Kidney (tissue), 14 donors: Measurements from ENCODE around the gene LIG3. TPM values are rescaled to one million over a fixed set of nuclear protein-coding genes. Genes with fewer than 3 reads are reported as not detected.
"Not testable (repeated sequence)": the region's sequence is repeated elsewhere in the genome, so short reads cannot be mapped to it uniquely, and the experiment has no call there.

Experiments
- DNase-seq, 5 donors: peaks; one replicate each; pipeline ENCODE4 v3.0.0-alpha.2; 2013 to 2020
- FAIRE-seq: peaks from 2 replicates; lab custom pipeline; 2012; peaks lifted over from hg19 to GRCh38; lab: Jason Lieb, UNC
- H3K27ac ChIP-seq, 2 donors: one replicate each; pipeline ENCODE4 v1.7.0; 2013; ENCODE audit warnings: low read depth in 2 of 2, low read length in 2 of 2, inconsistent platforms in 1 of 2
- H3K27me3 ChIP-seq: one replicate; pipeline ENCODE4 v1.7.1; 2013; ENCODE audit warnings: low read length, inconsistent platforms; ENCODE audit not compliant: control insufficient read depth, insufficient read depth
- H3K36me3 ChIP-seq, 3 donors: one replicate each; pipeline versions ENCODE4 v1.7.0 to v1.7.1; 2013; ENCODE audit warnings: low read length in 3 of 3, control low read depth in 1 of 3, inconsistent platforms in 1 of 3; ENCODE audit not compliant: insufficient read depth in 3 of 3, control insufficient read depth in 2 of 3
- H3K4me1 ChIP-seq, 3 donors: one replicate each; pipeline versions ENCODE4 v1.7.0 to v1.7.1; 2013; ENCODE audit warnings: low read length in 3 of 3, inconsistent platforms in 1 of 3, low read depth in 1 of 3; ENCODE audit not compliant: control insufficient read depth in 2 of 3, insufficient read depth in 2 of 3
- H3K4me3 ChIP-seq, 3 donors: one replicate each; pipeline versions ENCODE4 v1.7.0 to v1.8.1; 2013; ENCODE audit warnings: low read length in 3 of 3, control low read depth in 1 of 3, inconsistent platforms in 1 of 3
- H3K9ac ChIP-seq, 3 donors: one replicate each; pipeline versions ENCODE4 v1.7.0 to v1.7.1; 2013; ENCODE audit warnings: low read length in 3 of 3, control low read depth in 1 of 3, inconsistent platforms in 1 of 3
- H3K9me3 ChIP-seq, 3 donors: one replicate each; pipeline versions ENCODE4 v1.7.0 to v1.7.1; 2013; ENCODE audit warnings: low read length in 3 of 3, control low read depth in 1 of 3, inconsistent platforms in 1 of 3; ENCODE audit not compliant: control insufficient read depth in 2 of 3, insufficient read depth in 1 of 3
- intact Hi-C: fragments of 100-400 bp; cut with DNase I; formaldehyde crosslinking; loops from one replicate; pipeline ENCODE4 v1.11.1; 2022
- polyA plus RNA-seq: library from polyadenylated mRNA; stranded (reverse); fragments of 350-450 nt; fragmentation: Illumina TruSeq; extraction: RNeasy Lipid Tissue Mini Kit (QIAGEN cat#74804); gene quantifications from one replicate; pipeline ENCODE4 v1.2.3, GENCODE V29; 2014; ENCODE audit warnings: low read depth, low replicate concordance; ENCODE audit not compliant: insufficient read depth
- total RNA-seq: library from RNA; stranded (reverse); fragmentation: NEBNext Ultra II Directional; extraction: Animal tissue kit (Norgen Biotek cat#: 25700); gene quantifications from one replicate; pipeline ENCODE4 v1.2.1, GENCODE V29; 2021
- TF ChIP-seq, protein P1 (sequence below): IDR thresholded peaks from 3 replicates; pipeline ENCODE4 v1.5.1; 2012; ENCODE audit warnings: mild to moderate bottlenecking, moderate library complexity, borderline replicate concordance; ENCODE audit not compliant: insufficient read depth; ENCODE audit errors: extremely low read depth
- donor health status: control.
- donor health status: control.
- donor health status: control.
- donor health status: control.
- donor health status: control.
- donor health status: DM: yes; HTN: yes; CAD: no.
- donor health status: Normal renal cell carcinoma (clear cell type).

Gene LIG3
- total and polyA plus RNA-seq, 2 donors from 2014 or later, result 7.6 to 34.1 TPM

DNA sequence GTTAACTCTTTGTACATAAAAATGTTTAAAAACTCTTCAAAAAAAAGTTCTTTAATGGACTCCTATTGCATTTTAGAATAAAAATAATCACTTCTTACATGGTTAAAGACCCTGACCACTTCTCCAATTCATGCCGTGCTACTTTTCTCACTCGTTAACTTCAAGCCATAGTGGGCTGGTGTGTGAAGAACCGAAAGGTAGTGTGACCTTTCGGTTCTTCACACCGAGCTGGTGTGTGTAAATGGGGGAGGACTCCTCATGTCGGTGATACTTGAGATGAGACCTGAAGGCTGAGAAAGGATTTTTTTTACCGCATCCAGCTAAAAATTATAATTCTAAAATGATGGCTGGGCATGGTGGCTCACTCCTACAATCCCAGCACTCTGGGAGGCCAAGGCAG is 61.1 kb downstream of the LIG3 start:
- H3K9ac ChIP-seq, result no peak overlapping the region
- DNase-seq (no peak), FAIRE-seq (no peak)
- H3K4me3 ChIP-seq, result no peak overlapping the region
- H3K36me3 ChIP-seq, result no peaks in the 10 kb centered on the region
- TF ChIP-seq, protein P1, sequence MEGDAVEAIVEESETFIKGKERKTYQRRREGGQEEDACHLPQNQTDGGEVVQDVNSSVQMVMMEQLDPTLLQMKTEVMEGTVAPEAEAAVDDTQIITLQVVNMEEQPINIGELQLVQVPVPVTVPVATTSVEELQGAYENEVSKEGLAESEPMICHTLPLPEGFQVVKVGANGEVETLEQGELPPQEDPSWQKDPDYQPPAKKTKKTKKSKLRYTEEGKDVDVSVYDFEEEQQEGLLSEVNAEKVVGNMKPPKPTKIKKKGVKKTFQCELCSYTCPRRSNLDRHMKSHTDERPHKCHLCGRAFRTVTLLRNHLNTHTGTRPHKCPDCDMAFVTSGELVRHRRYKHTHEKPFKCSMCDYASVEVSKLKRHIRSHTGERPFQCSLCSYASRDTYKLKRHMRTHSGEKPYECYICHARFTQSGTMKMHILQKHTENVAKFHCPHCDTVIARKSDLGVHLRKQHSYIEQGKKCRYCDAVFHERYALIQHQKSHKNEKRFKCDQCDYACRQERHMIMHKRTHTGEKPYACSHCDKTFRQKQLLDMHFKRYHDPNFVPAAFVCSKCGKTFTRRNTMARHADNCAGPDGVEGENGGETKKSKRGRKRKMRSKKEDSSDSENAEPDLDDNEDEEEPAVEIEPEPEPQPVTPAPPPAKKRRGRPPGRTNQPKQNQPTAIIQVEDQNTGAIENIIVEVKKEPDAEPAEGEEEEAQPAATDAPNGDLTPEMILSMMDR, result no peak
- no peaks in the 10 kb centered on the region for H3K27me3 ChIP-seq
- no peaks in the 10 kb centered on the region for H3K9me3 ChIP-seq
- no peak overlapping the region for H3K27ac ChIP-seq
- no peaks in the 10 kb centered on the region for H3K4me1 ChIP-seq
- intact Hi-C loops, result no loop called here

DNA sequence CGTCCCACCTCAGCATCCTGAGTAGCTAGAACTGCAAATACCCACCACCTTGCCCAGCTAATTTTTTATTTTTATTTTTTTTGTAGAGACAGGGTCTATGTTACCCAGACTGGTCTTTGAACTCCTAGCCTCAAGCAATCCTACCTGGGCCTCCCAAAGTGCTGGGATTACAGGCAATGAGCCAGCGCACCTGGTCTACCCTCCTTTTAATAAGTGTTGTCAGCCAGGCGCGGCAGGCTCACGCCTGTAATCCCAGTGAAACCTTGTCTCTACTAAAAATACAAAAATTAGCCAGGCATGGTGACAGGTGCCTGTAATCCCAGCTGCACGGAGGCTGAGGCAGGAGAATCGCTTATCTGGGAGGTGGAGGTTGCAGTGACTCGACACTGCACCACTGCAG is 63.9 kb downstream of the LIG3 start:
- no peak overlapping the region for H3K4me3 ChIP-seq
- DNase-seq, result no peak
- intact Hi-C loops, result no loop called here
- no peak overlapping the region for H3K9ac ChIP-seq
- no peaks in the 10 kb centered on the region for H3K9me3 ChIP-seq
- TF ChIP-seq, protein P1, result no peak
- FAIRE-seq, result no peak
- H3K4me1 ChIP-seq, result peaks cover 0 to 7% (median 0%) of the 10 kb centered on the region in 3 donors
- no peak overlapping the region for H3K27ac ChIP-seq
- no peaks in the 10 kb centered on the region for H3K27me3 ChIP-seq
- H3K36me3 ChIP-seq, result no peaks in the 10 kb centered on the region

DNA sequence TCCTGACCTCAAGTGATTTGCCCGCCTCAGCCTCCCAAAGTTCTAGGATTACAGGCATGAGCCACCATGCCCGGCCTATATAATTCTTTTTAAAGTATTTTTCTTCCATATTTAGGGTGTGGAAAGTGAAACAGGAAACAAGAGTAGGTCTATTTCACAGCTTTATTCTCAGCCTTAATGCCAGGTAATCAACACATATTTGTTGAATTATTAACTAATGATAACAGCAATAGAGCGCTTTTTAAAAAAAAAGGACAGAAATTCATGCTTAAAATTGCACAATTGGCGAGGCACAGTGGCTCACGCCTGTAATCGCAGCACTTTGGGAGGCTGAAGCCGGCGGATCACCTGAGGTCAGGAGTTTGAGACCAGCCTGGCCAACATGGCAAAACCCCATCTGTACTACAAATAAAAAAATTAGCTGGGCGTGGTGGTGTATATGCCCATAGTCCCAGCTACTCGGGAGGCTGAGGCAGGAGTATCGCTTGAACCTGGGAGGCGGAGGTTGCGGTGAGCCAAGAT is 65.2 kb downstream of the LIG3 start:
- H3K27ac ChIP-seq, H3K36me3 ChIP-seq, H3K27me3 ChIP-seq, H3K9ac ChIP-seq, H3K4me3 ChIP-seq, DNase-seq, intact Hi-C loops, H3K9me3 ChIP-seq, H3K4me1 ChIP-seq, FAIRE-seq: not testable (repeated sequence)

DNA sequence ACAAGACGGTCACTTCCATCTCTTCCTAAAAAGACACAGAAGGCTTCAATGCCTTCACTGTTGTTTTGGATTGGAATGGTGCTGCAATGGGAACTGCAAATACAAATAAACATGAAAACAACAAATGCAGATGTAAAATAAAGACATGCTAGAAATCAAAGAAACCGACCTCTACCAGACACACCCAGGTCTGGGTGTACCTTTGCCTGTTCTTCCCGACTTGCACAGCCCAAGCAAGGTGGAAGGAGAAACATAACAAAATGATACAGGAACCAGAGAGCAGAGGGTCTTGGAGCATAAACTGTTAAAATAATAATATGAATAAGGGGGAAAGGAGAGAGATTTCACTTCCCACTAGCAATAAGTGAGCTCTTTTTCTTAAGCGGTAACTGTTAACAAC is 65.9 kb downstream of the LIG3 start:
- TF ChIP-seq, protein P1, result no peak
- intact Hi-C loops, result no loop called here
- Histone ChIP-seq H3K4me1 (peaks cover 0 to 14% (median 4%) of the 10 kb centered on the region in 3 donors), H3K9ac (no peak overlapping the region), H3K27me3 (no peaks in the 10 kb centered on the region), H3K4me3 (no peak overlapping the region), H3K9me3 (no peaks in the 10 kb centered on the region), H3K36me3 (no peaks in the 10 kb centered on the region), H3K27ac (peak overlapping the region in 1 of 2 donors; percentile 11)
- FAIRE-seq (no peak), DNase-seq (no peak)
